ENCODE results near the gene EPB41L3. TPM values are rescaled to one million over a fixed set of nuclear protein-coding genes. Genes with fewer than 3 reads are reported as not detected.

EPB41L3 gene
- total RNA-seq, 1 experiment from 2014 or later = 0.34 TPM

GRCh38 chr18:5475267-5475666, 68.5 kb downstream of the EPB41L3 start (continued):
- TF ChIP-seq ZBTB33 (IDR thresholded peaks at IDR 0.05; ENCODE audit: extremely low read depth, insufficient replicate concordance, low read length) (no peak), EZH2phosphoT487 (IDR thresholded peaks at IDR 0.05; ENCODE audit: borderline replicate concordance) (no peak), MAX (IDR thresholded peaks at IDR 0.05) (no peak)

- no TSS peak for BruUV-seq (replicated peaks)
- Histone ChIP-seq H3K9ac (ENCODE audit: low read length) (no peak overlapping the region), H3K4me3 (replicated peaks in 1 of 2; ENCODE audit: low read depth in 1 of 2, low read length in 2 of 2) (no peak overlapping the region), H3K27me3 (ENCODE audit: insufficient read depth, low read length) (no peaks in the 10 kb centered on the region), H2AFZ (ENCODE audit: low read depth, low read length, poor library complexity, severe bottlenecking) (no peak overlapping the region), H3K9me2 (ENCODE audit: insufficient read depth) (no peaks in the 10 kb centered on the region), H3K27ac (ENCODE audit: low read depth, low read length) (no peak overlapping the region), H3K9me3 (ENCODE audit: control insufficient read depth in 1 of 2, insufficient read depth in 1 of 2, low read depth in 1 of 2, low read length in 2 of 2) (peaks cover 8 to 38% of the 10 kb centered on the region in 2 experiments; a peak in 2 of 4 replicates), H3K79me2 (ENCODE audit: insufficient read depth, low read length) (no peaks in the 10 kb centered on the region), H3K4me1 (ENCODE audit: control insufficient read depth in 1 of 2, insufficient read depth in 2 of 2, low read length in 2 of 2) (no peaks in the 10 kb centered on the region), H3K36me3 (ENCODE audit: control insufficient read depth in 1 of 2, insufficient read depth in 2 of 2, low read length in 2 of 2) (no peaks in the 10 kb centered on the region), H4K20me1 (ENCODE audit: insufficient read depth) (no peaks in the 10 kb centered on the region), H3K4me2 (ENCODE audit: low read length) (no peak overlapping the region)
- RAD21 ChIA-PET (ENCODE audit: low non-redundant PET in 1 of 2, low total read pairs in 2 of 2, uncharacterized antibody in 2 of 2, unreplicated experiment in 2 of 2) = no interaction called here
- no peak for ATAC-seq
- intact Hi-C loops (cut with micrococcal nuclease) = no loop called here
- TF ChIP-seq FOSL1 (IDR thresholded peaks at IDR 0.05; ENCODE audit: low read depth) = no peak
- TF ChIP-seq REST (IDR thresholded peaks at IDR 0.05; ENCODE audit: low read depth) = no peak
- TF ChIP-seq ATF3 (IDR thresholded peaks at IDR 0.05) = no peak
- no peak for TF ChIP-seq ELF1 (IDR thresholded peaks at IDR 0.05; ENCODE audit: borderline replicate concordance, low read depth)
- TF ChIP-seq POLR2AphosphoS5 (IDR thresholded peaks at IDR 0.05; ENCODE audit: low read depth, low read length) = no peak
- TF ChIP-seq MAX (IDR thresholded peaks at IDR 0.05) = no peak
- TF ChIP-seq EGR1 (IDR thresholded peaks at IDR 0.05; ENCODE audit: low read depth) = no peak
- no peak for TF ChIP-seq EZH2 (IDR thresholded peaks at IDR 0.05)
- TF ChIP-seq TCF7L2 (IDR thresholded peaks at IDR 0.05; ENCODE audit: borderline replicate concordance, extremely low read depth, insufficient read depth, insufficient read length) = no peak
- no peak for TF ChIP-seq YY1 (IDR thresholded peaks at IDR 0.05; ENCODE audit: extremely low read depth, insufficient replicate concordance, low read depth, low read length)
- no peak for TF ChIP-seq CEBPB (IDR thresholded peaks at IDR 0.05; ENCODE audit: low read depth)
- TF ChIP-seq SP1 (IDR thresholded peaks at IDR 0.05; ENCODE audit: low read depth) = no peak
- TF ChIP-seq ZBTB33 (IDR thresholded peaks at IDR 0.05; ENCODE audit: extremely low read depth, insufficient replicate concordance, low read length) = no peak
- no peak for TF ChIP-seq SRF (IDR thresholded peaks at IDR 0.05; ENCODE audit: low read depth)
- TF ChIP-seq SIN3A (IDR thresholded peaks at IDR 0.05; ENCODE audit: low read depth) = no peak
- no peak for TF ChIP-seq JUND (IDR thresholded peaks at IDR 0.05)
- TF ChIP-seq ZNF274 (IDR thresholded peaks at IDR 0.05; ENCODE audit: low read depth, low read length) = no peak
- POLR2A ChIA-PET = no interaction called here
- DNase-seq (ENCODE audit: low read depth, low spot score) = no peak
- CTCF ChIA-PET = no interaction called here
These were observed 74.5 kb downstream of the EPB41L3 start for GRCh38 chr18:5469340-5469739.

Measured in HCT116 (cell line).